Astrocyte (in vitro differentiated cells and primary cell): ENCODE data around the gene CKMT2.

Experiments
- EZH2 ChIP-seq: IDR thresholded peaks from 2 replicates; pipeline ENCODE4 v1.6.1; 2012; ENCODE audit warnings: mild to moderate bottlenecking, low read length, inconsistent platforms; ENCODE audit not compliant: insufficient read depth
- TF ChIP-seq, protein P1 (sequence below): IDR thresholded peaks from 2 replicates; pipeline ENCODE4 v1.5.1; 2011; ENCODE audit warnings: low read depth, mild to moderate bottlenecking, inconsistent platforms, low read length, moderate library complexity; ENCODE audit not compliant: insufficient read depth

DNA sequence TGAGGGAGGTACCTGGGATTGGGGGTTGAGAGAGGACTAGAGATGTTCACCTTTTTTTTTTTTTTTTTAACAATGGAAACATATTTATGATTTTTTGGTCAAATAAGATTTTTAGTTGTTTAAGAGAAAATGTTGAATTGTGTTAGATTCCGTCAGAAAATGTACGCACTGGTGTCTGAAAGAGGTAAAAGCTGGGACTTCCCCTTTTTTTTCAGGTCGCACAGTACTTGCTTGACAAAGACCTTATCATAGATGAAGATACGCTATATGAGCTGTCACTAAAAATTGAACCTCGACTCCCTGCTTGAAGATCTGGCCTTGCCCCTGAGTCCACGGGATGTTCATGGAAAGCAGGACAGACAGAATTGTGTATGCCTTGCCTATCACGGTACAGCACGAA, 7.7 kb upstream of the CKMT2 start:
- TF ChIP-seq, protein P1, sequence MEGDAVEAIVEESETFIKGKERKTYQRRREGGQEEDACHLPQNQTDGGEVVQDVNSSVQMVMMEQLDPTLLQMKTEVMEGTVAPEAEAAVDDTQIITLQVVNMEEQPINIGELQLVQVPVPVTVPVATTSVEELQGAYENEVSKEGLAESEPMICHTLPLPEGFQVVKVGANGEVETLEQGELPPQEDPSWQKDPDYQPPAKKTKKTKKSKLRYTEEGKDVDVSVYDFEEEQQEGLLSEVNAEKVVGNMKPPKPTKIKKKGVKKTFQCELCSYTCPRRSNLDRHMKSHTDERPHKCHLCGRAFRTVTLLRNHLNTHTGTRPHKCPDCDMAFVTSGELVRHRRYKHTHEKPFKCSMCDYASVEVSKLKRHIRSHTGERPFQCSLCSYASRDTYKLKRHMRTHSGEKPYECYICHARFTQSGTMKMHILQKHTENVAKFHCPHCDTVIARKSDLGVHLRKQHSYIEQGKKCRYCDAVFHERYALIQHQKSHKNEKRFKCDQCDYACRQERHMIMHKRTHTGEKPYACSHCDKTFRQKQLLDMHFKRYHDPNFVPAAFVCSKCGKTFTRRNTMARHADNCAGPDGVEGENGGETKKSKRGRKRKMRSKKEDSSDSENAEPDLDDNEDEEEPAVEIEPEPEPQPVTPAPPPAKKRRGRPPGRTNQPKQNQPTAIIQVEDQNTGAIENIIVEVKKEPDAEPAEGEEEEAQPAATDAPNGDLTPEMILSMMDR = no peak
- TF ChIP-seq EZH2 = no peak
